SK-N-SH (cell line): ENCODE results near the gene LAMA4. TPM values are rescaled to one million over a fixed set of nuclear protein-coding genes. Genes with fewer than 3 reads are reported as not detected.
"Not testable (repeated sequence)": the region's sequence is repeated elsewhere in the genome, so short reads cannot be mapped to it uniquely, and the experiment has no call there.

Source experiments
- CTCF ChIA-PET: fragments of 300-600, 350-600 bp; formaldehyde crosslinking; extraction: SDS; loops from one replicate; lab custom pipeline; 2021; lab: Yijun Ruan, JAX
- POLR2A ChIA-PET: fragments of 350-600 bp; sonication (Branson Sonifier 250); formaldehyde crosslinking; extraction: SDS; loops from one replicate; lab custom pipeline; 2020; ENCODE audit warnings: antibody characterized with exemption, inconsistent platforms; lab: Yijun Ruan, JAX
- DNase-seq: peaks from one replicate; pipeline ENCODE4 v3.0.0; 2012
- H2AFZ ChIP-seq: fragments of 200-600 bp; sonication (generic); 2 replicates; pipeline ENCODE4 v1.8.1; 2016; ENCODE audit warnings: antibody characterized with exemption, mild to moderate bottlenecking, low read depth
- H3F3A ChIP-seq: fragments of 200-600 bp; sonication (generic); replicated peaks from 2 replicates; pipeline ENCODE3; 2016; ENCODE audit warnings: antibody characterized with exemption, mild to moderate bottlenecking; ENCODE audit not compliant: insufficient read depth
- H3K27ac ChIP-seq, 2 experiments: fragments of 200-500 bp in 1 of 2; fragments of 200-600 bp in 1 of 2; sonication (Bioruptor generic) in 1 of 2; sonication (generic), shearing (Covaris generic) in 1 of 2; 2 replicates each; pipeline versions ENCODE4 v1.5.1 to v1.6.1; 2014 to 2016; ENCODE audit warnings: low read depth in 2 of 2, inconsistent platforms in 1 of 2, low read length in 1 of 2, mild to moderate bottlenecking in 1 of 2, mixed read lengths in 1 of 2
- H3K27me3 ChIP-seq: fragments of 200-600 bp; sonication (generic), shearing (Covaris generic); 2 replicates; pipeline ENCODE4 v1.6.1; 2016; ENCODE audit warnings: mixed run types; ENCODE audit not compliant: insufficient read depth
- H3K36me3 ChIP-seq, 2 experiments: fragments of 200-500 bp in 1 of 2; fragments of 200-600 bp in 1 of 2; sonication (Bioruptor generic) in 1 of 2; sonication (generic) in 1 of 2; replicated peaks in 1 of 2; 2 replicates each; pipeline versions ENCODE3 to v1.5.1; 2014 to 2016; ENCODE audit warnings: low read length in 1 of 2, mild to moderate bottlenecking in 1 of 2; ENCODE audit not compliant: insufficient read depth in 2 of 2, control insufficient read depth in 1 of 2
- H3K4me1 ChIP-seq, 2 experiments: fragments of 200-500 bp in 1 of 2; fragments of 200-600 bp in 1 of 2; sonication (Bioruptor generic) in 1 of 2; sonication (generic), shearing (Covaris generic) in 1 of 2; 2 replicates each; pipeline versions ENCODE4 v1.5.1 to v1.6.1; 2014 to 2016; ENCODE audit warnings: low read depth in 1 of 2, low read length in 1 of 2, mixed run types in 1 of 2; ENCODE audit not compliant: insufficient read depth in 2 of 2, control insufficient read depth in 1 of 2
- H3K4me2 ChIP-seq: fragments of 200-600 bp; sonication (generic), shearing (Covaris generic); 2 replicates; pipeline ENCODE4 v1.6.1; 2017; ENCODE audit warnings: mixed run types
- H3K4me3 ChIP-seq, 2 experiments: fragments of 200-500 bp in 1 of 2; fragments of 200-600 bp in 1 of 2; sonication (Bioruptor generic) in 1 of 2; sonication (generic), shearing (Covaris generic) in 1 of 2; 2 replicates each; pipeline versions ENCODE4 v1.5.1 to v1.8.1; 2014 to 2016; ENCODE audit warnings: low read depth in 2 of 2, inconsistent platforms in 1 of 2, low read length in 1 of 2, mild to moderate bottlenecking in 1 of 2, mixed read lengths in 1 of 2, moderate library complexity in 1 of 2
- H3K79me2 ChIP-seq: fragments of 200-600 bp; sonication (generic); 2 replicates; pipeline ENCODE4 v1.8.1; 2017; ENCODE audit warnings: mild to moderate bottlenecking; ENCODE audit not compliant: insufficient read depth
- H3K9ac ChIP-seq: fragments of 200-600 bp; sonication (generic); 2 replicates; pipeline ENCODE4 v1.6.1; 2017; ENCODE audit warnings: mixed run types
- H3K9me2 ChIP-seq: fragments of 200-600 bp; sonication (generic); 2 replicates; pipeline ENCODE4 v1.6.1; 2017; ENCODE audit warnings: mixed run types
- H3K9me3 ChIP-seq: fragments of 200-600 bp; sonication (generic); 2 replicates; pipeline ENCODE4 v1.6.1; 2017; ENCODE audit warnings: mixed run types, mild to moderate bottlenecking, moderate library complexity
- H4K20me1 ChIP-seq: fragments of 200-600 bp; sonication (generic); 2 replicates; pipeline ENCODE4 v1.6.1; 2017; ENCODE audit warnings: mild to moderate bottlenecking, mixed run types; ENCODE audit not compliant: insufficient read depth
- CTCF ChIP-seq: fragments of 200-600 bp; sonication (generic); IDR thresholded peaks from 2 replicates; pipeline ENCODE4 v1.6.1; 2017; ENCODE audit warnings: antibody characterized with exemption, mild to moderate bottlenecking, moderate library complexity
- ELF1 ChIP-seq: IDR thresholded peaks from 2 replicates; pipeline ENCODE4 v1.4.0; 2012
- EP300 ChIP-seq, 2 experiments: IDR thresholded peaks; 2 replicates each; pipeline versions ENCODE4 v1.4.0 to v1.6.1; 2012; ENCODE audit warnings: borderline replicate concordance in 1 of 2, low read depth in 1 of 2, low read length in 1 of 2
- FOXJ3 ChIP-seq: sonication (generic); formaldehyde crosslinking; IDR thresholded peaks from 2 replicates; pipeline ENCODE4 v1.5.1; 2020; ENCODE audit warnings: mild to moderate bottlenecking, missing genetic modification reagents
- FOXM1 ChIP-seq: IDR thresholded peaks from 2 replicates; pipeline ENCODE4 v1.4.0; 2012; ENCODE audit warnings: low read depth, mild to moderate bottlenecking
- GABPA ChIP-seq: IDR thresholded peaks from 2 replicates; pipeline ENCODE4 v1.4.0; 2012; ENCODE audit warnings: low read depth, mild to moderate bottlenecking
- IRF3 ChIP-seq: fragments of 150-350 bp; IDR thresholded peaks from 2 replicates; pipeline ENCODE4 v1.6.1; 2016; ENCODE audit warnings: mild to moderate bottlenecking, low read depth, low read length
- JUND ChIP-seq: IDR thresholded peaks from 2 replicates; pipeline ENCODE4 v1.4.0; 2012
- MAX ChIP-seq: IDR thresholded peaks from 2 replicates; pipeline ENCODE4 v1.4.0; 2012; ENCODE audit warnings: low read depth
- MXI1 ChIP-seq: IDR thresholded peaks from 2 replicates; pipeline ENCODE4 v1.6.1; 2012; ENCODE audit warnings: mild to moderate bottlenecking, low read depth, low read length, improper control_type of control experiment
- NFIC ChIP-seq: IDR thresholded peaks from 2 replicates; pipeline ENCODE4 v1.4.0; 2012; ENCODE audit warnings: borderline replicate concordance
- REST ChIP-seq: IDR thresholded peaks from 2 replicates; pipeline ENCODE4 v1.6.1; 2012; ENCODE audit warnings: mild to moderate bottlenecking, low read depth, low read length, moderate library complexity
- RFX5 ChIP-seq: IDR thresholded peaks from 2 replicates; pipeline ENCODE4 v1.6.1; 2012; ENCODE audit warnings: mild to moderate bottlenecking, improper control_type of control experiment, low read length
- TCF12 ChIP-seq: IDR thresholded peaks from 2 replicates; pipeline ENCODE4 v1.4.0; 2012
- TEAD4 ChIP-seq: IDR thresholded peaks from 2 replicates; pipeline ENCODE4 v1.4.0; 2012; ENCODE audit warnings: mild to moderate bottlenecking, borderline replicate concordance; ENCODE audit not compliant: insufficient read depth
- USF1 ChIP-seq: IDR thresholded peaks from 2 replicates; pipeline ENCODE4 v1.4.0; 2012; ENCODE audit warnings: low read depth, borderline replicate concordance
- USF2 ChIP-seq: fragments of 150-350 bp; IDR thresholded peaks from 2 replicates; pipeline ENCODE4 v1.6.1; 2017; ENCODE audit warnings: antibody characterized with exemption, low read length, low read depth, borderline replicate concordance
- YY1 ChIP-seq: IDR thresholded peaks from 2 replicates; pipeline ENCODE4 v1.4.0; 2012; ENCODE audit warnings: low read depth, mild to moderate bottlenecking
- ZBTB33 ChIP-seq: IDR thresholded peaks from 2 replicates; pipeline ENCODE4 v1.4.0; 2012; ENCODE audit warnings: low read depth, borderline replicate concordance
- WGBS: methylation state at CpG from one replicate; pipeline ENCODE4 v1.1.6; 2017; ENCODE audit warnings: low lambda C conversion rate; 5-methylcytosine and 5-hydroxymethylcytosine counted together
- polyA plus RNA-seq, 3 experiments: library from polyadenylated mRNA; depleted of rRNA; stranded (reverse); fragments of >200 nt; gene quantifications; 2 replicates each; pipeline ENCODE4 v1.2.3, GENCODE V29; 2012

Gene LAMA4
- polyA plus RNA-seq, 1 of the 3 experiments (the other 2 are of a cell fraction): 9.4 TPM

- H3K9me3 ChIP-seq: no peaks in the 10 kb centered on the region
- CTCF ChIA-PET: no interaction called here
- 56% methylated on average over 2 of the region's 2 CpGs for WGBS
- POLR2A ChIA-PET: no interaction called here
- no peaks in the 10 kb centered on the region for H4K20me1 ChIP-seq
- peaks cover 14 to 16% of the 10 kb centered on the region in 2 experiments for H3K36me3 ChIP-seq
- no peak overlapping the region for H3K9ac ChIP-seq
- H2AFZ ChIP-seq: no peak overlapping the region
- H3K79me2 ChIP-seq: no peaks in the 10 kb centered on the region; the same call in 1 of the 2 replicates
- TF ChIP-seq USF1 (no peak), MXI1 (no peak), USF2 (no peak), CTCF (no peak), YY1 (no peak), TCF12 (no peak), FOXM1 (no peak), FOXJ3 (CRISPR knock-in tag) (no peak), JUND (no peak), REST (no peak), MAX (no peak), IRF3 (no peak), ZBTB33 (no peak), EP300 (IDR thresholded peaks at IDR 0.05; ENCODE audit: borderline replicate concordance in 1 of 2, low read depth in 1 of 2, low read length in 1 of 2) (no peak), TEAD4 (no peak), GABPA (no peak), RFX5 (no peak), NFIC (no peak), ELF1 (no peak)
- DNase-seq: no peak
- H3K9me2 ChIP-seq: no peaks in the 10 kb centered on the region
- H3K27me3 ChIP-seq: no peaks in the 10 kb centered on the region
- H3K27ac ChIP-seq: no peak overlapping the region
- no peak overlapping the region for H3K4me3 ChIP-seq
- no peak overlapping the region for H3K4me2 ChIP-seq
- H3F3A ChIP-seq: no peaks in the 10 kb centered on the region
- H3K4me1 ChIP-seq: no peaks in the 10 kb centered on the region; a peak in 2 of 4 replicates
Measured at GRCh38 chr6:112106562-112106961, 147.8 kb downstream of the LAMA4 start.

GRCh38 chr6:112106026-112106425, 148.3 kb downstream of the LAMA4 start:
- H4K20me1 ChIP-seq, DNase-seq, H3K27me3 ChIP-seq, H2AFZ ChIP-seq, H3K4me2 ChIP-seq, CTCF ChIA-PET, H3K9me2 ChIP-seq, H3K4me1 ChIP-seq, H3K27ac ChIP-seq, H3K9me3 ChIP-seq, POLR2A ChIA-PET, H3K4me3 ChIP-seq, H3K9ac ChIP-seq, H3F3A ChIP-seq, H3K79me2 ChIP-seq: not testable (repeated sequence)
- WGBS: 83% methylated on average over 2 of the region's 2 CpGs
- H3K36me3 ChIP-seq: peaks cover 18% of the 10 kb centered on the region in 2 experiments
